Mucosa of descending colon (tissue), 3 donors: ENCODE data around the gene RPUSD4. TPM values are rescaled to one million over a fixed set of nuclear protein-coding genes. Genes with fewer than 3 reads are reported as not detected.

Experiments
- ATAC-seq: fragments of 200-7000 bp; cut with Tn5 transposase; one replicate; pipeline ENCODE4 v1.9.1; 2020; ENCODE audit warnings: mild to moderate bottlenecking, moderate library complexity
- DNase-seq, 3 donors: peaks; one replicate each; pipeline ENCODE4 v3.0.0-alpha.2; 2020
- H3K36me3 ChIP-seq: fragments of 200-600 bp; one replicate; pipeline ENCODE4 v1.8.0; 2021; ENCODE audit warnings: low read depth, mild to moderate bottlenecking
- H3K4me1 ChIP-seq: fragments of 200-600 bp; one replicate; pipeline ENCODE4 v1.8.0; 2021; ENCODE audit warnings: low read depth, mild to moderate bottlenecking
- H3K4me3 ChIP-seq: fragments of 200-600 bp; one replicate; pipeline ENCODE4 v1.8.0; 2021; ENCODE audit warnings: mild to moderate bottlenecking
- H3K9me3 ChIP-seq: fragments of 200-600 bp; one replicate; pipeline ENCODE4 v1.8.0; 2021; ENCODE audit warnings: mild to moderate bottlenecking
- CTCF ChIP-seq: fragments of 200-600 bp; IDR thresholded peaks from one replicate; pipeline ENCODE4 v1.8.0; 2022; ENCODE audit warnings: antibody characterized with exemption, mild to moderate bottlenecking
- intact Hi-C, 2 donors: fragments of 100-400 bp; cut with DNase I in 1 of 2; cut with micrococcal nuclease in 1 of 2; formaldehyde crosslinking; loops; one replicate each; pipeline versions ENCODE4 v1.11.0 to v1.11.1; 2022; cut with DNase I, micrococcal nuclease
- total RNA-seq, 3 donors: library from RNA; stranded (reverse); fragmentation: NEBNext Ultra II Directional in 2 of 3; extraction: Animal tissue kit (Norgen Biotek cat#: 25700) in 2 of 3; gene quantifications; one replicate each; pipeline versions ENCODE4 v1.2.1 to v1.2.4, GENCODE V29; 2021 to 2023
- donor health status: DM: no; HTN: no; CAD: no; lungs with moderate emphysema.
- donor health status: DM: no; HTN: no; CAD: no.
- donor health status: DM: no; HTN: yes; CAD: no.

The RPUSD4 gene
- total RNA-seq, 3 donors from 2014 or later: 17.0 to 23.4 (median 23.0) TPM

GRCh38 chr11:126175393-126175792 lies 36.1 kb downstream of the RPUSD4 start:
- ATAC-seq (no peak), DNase-seq (no peak)
- Histone ChIP-seq H3K36me3 (no peaks in the 10 kb centered on the region), H3K9me3 (no peaks in the 10 kb centered on the region), H3K4me1 (no peaks in the 10 kb centered on the region), H3K4me3 (no peak overlapping the region)
- no peak for TF ChIP-seq CTCF
- intact Hi-C loops: no loop called here

- H3K36me3 ChIP-seq: no peaks in the 10 kb centered on the region
- no peak overlapping the region for H3K4me3 ChIP-seq
- no peaks in the 10 kb centered on the region for H3K9me3 ChIP-seq
- H3K4me1 ChIP-seq: no peaks in the 10 kb centered on the region
- ATAC-seq (no peak), DNase-seq (no peak)
- intact Hi-C loops: no loop called here
- TF ChIP-seq CTCF: no peak
Observed at GRCh38 chr11:126174816-126175215, 36.6 kb downstream of the RPUSD4 start.

GRCh38 chr11:126173257-126173656 lies 38.2 kb downstream of the RPUSD4 start:
- no peaks in the 10 kb centered on the region for H3K36me3 ChIP-seq
- no peaks in the 10 kb centered on the region for H3K9me3 ChIP-seq
- ATAC-seq (no peak), DNase-seq (no peak)
- H3K4me3 ChIP-seq: no peak overlapping the region
- no peaks in the 10 kb centered on the region for H3K4me1 ChIP-seq
- TF ChIP-seq CTCF: no peak
- intact Hi-C loops: no loop called here

- Histone ChIP-seq H3K36me3 (no peaks in the 10 kb centered on the region), H3K4me1 (no peaks in the 10 kb centered on the region), H3K9me3 (no peaks in the 10 kb centered on the region), H3K4me3 (no peak overlapping the region)
- intact Hi-C loops: no loop called here
- DNase-seq (no peak), ATAC-seq (no peak)
- no peak for TF ChIP-seq CTCF
Observed at GRCh38 chr11:126172596-126173038, 38.8 kb downstream of the RPUSD4 start.

- H3K9me3 ChIP-seq: no peaks in the 10 kb centered on the region
- DNase-seq: no peak
- intact Hi-C loops: no loop called here
- no peak for TF ChIP-seq CTCF
- no peaks in the 10 kb centered on the region for H3K4me1 ChIP-seq
- no peak overlapping the region for H3K4me3 ChIP-seq
- ATAC-seq: no peak
- H3K36me3 ChIP-seq: no peaks in the 10 kb centered on the region
Observed at GRCh38 chr11:126169291-126169690, 42.2 kb downstream of the RPUSD4 start.

- no peak for ATAC-seq
Observed at GRCh38 chr11:126167488-126167887, 44.0 kb downstream of the RPUSD4 start.

More at GRCh38 chr11:126167488-126167887, 44.0 kb downstream of the RPUSD4 start:
- intact Hi-C loops: no loop called here
- Histone ChIP-seq H3K9me3 (no peaks in the 10 kb centered on the region), H3K4me1 (no peaks in the 10 kb centered on the region), H3K4me3 (no peak overlapping the region), H3K36me3 (no peaks in the 10 kb centered on the region)
- no peak for TF ChIP-seq CTCF
- no peak for DNase-seq
